HG02970 (cell line): ENCODE results near the gene VSIG4.

ENCODE experiments used
- ATAC-seq: cut with Tn5 transposase; IDR thresholded peaks from one replicate; pipeline ENCODE4 v1.9.1; 2021; ENCODE audit warnings: mild to moderate bottlenecking, moderate library complexity, moderate number of reproducible peaks; ENCODE audit not compliant: unreplicated experiment, low FRiP score

Gene VSIG4

DNA sequence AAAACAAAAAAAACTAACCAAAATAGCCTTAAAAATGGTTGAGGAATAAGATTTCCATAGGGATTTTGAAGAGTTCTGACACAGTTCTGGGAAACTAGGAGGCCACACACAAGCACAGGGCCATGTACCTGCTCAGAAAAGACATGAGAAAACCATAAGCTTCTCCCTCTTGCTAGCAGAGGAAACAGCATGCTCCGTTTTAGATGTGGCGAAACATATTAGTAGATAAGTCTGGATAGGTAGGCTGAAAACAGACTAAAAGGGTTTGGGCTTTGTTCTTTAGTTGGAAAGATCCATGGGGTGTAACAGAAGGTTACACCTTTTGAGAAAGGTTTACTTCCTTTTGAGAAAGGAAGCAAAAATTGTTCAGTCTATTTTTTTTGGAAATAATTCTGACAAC lies 10.9 kb downstream of the VSIG4 start:
- no peak for ATAC-seq

DNA sequence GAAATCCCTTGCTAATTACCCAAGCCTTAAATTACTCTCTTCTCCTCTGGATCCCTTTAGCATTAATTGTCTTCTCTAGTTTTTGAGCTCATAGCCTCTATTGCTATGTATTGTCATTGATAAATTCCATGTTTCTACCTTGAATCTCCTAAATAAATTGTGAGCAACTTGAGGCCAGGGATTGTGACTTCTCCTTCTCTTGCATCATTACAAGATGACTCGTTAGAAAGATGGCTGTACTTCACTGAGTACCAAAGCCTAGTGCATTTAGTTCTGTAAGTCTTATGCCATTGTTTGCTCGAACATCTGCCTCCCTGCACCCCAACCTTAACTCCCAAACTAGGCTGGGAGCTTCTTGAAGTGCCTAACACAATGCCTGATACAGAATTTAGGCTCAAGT lies 15.3 kb downstream of the VSIG4 start:
- ATAC-seq = no peak

DNA sequence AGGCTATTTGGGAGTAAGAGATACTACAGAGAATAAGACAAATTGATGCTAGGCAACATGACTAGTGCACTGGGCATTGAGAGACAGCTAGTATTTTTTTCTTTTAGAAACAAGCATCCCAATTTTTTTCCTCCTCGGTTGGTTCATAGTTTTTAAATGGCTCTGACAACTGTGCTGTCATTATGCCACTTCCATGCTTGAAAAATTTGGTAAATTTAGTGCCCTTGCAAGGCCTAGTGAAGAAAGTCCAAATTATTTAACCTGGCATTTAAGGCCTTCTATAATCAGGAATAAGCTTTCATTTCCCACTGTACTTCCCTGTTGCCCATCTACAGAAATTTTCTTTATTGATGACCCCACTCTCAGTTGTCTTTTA lies 15.8 kb downstream of the VSIG4 start:
- ATAC-seq = no peak

- ATAC-seq = no peak
These were observed 16.3 kb downstream of the VSIG4 start for GRCh38 chrX:66023385-66024091.

GRCh38 chrX:66022632-66023384 lies 17.1 kb downstream of the VSIG4 start:
- ATAC-seq = no peak

GRCh38 chrX:66021765-66022631 lies 17.9 kb downstream of the VSIG4 start:
- ATAC-seq = no peak

DNA sequence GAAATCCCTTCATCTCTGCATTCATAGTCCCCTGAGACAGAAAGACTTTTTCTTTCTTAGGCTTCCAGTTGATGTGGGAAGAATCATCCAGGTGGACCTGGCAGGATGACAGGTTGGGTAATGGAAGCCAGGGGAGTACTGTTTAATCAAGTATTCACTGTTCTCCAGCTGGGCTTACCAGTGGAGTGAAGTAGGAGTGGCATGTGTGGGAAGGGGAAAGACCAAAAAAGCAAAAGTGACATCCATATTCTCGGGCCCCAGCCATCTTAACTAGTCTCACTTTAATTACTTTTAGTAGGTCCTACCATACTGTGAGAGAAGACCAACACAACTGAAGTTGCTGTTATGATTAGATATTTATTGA lies 18.5 kb downstream of the VSIG4 start:
- ATAC-seq = no peak

DNA sequence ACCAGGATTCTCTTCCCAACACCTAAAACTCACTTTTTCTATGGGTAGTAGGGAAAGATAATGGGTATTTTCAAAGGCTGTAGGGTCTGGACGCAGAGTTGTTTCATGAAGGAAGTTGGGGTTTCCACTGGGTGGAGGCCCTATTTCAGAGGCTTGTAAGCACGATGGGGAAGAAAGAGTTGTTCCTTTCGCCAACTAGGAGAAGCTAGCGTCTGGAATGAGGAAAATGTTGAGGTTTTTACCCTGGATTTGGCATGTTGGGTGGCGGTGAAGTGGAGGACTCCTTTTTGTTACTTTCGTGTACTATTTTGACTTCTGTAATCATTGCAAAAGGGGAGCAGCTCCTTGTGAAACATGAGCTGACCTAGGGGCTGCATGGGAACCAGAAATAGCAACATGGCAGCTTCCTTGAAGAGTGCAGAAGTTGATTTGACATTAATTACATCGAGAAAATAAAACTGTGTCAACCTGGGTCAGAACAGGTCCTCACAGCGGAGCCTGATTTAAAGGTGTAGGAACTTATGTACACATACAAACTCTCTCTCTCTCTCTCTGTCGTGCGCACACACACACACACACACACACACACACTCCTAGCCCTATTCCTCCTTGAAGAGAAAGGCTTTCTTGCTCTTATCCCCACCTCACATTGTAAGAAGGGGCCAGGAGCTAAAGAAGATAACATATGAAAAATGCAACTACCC lies 19.1 kb downstream of the VSIG4 start:
- ATAC-seq = no peak

- no peak for ATAC-seq
These were observed 19.9 kb downstream of the VSIG4 start for GRCh38 chrX:66019974-66020373.

GRCh38 chrX:66019310-66019652 lies 20.6 kb downstream of the VSIG4 start:
- no peak for ATAC-seq

DNA sequence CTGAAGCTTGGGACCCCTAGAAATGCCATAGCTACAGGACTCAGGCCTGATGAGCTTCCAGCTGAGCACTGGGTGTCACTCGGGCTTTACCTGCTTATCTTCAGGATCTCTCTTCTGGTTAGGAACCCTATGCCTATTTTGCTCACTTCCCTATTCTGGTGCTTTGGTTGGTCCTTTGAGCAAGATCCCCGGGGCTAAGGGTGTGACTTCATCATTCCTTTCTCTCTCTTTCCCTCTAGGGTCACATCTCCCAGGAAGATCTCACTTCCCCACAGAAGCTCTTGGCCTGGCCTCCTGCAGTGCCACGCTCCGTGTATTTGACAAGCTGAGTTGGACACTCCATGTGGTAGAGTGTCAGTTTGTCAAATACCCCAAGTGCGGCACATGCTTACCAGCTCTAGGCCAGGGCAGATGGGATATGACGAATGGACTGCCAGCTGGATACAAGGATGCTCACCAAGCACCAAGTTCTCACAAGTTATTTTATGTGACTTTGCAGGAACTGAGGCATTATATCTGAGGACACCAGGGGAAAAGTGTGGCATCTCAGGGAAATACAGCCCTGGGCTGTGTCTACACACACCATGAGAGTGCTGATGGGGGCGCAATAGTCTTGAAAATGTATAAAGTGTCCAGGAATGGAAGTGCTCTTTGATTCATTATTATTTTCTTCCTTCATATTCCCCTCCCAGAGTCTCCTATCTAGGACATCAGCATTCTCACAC lies 21.1 kb downstream of the VSIG4 start:
- ATAC-seq = no peak

DNA sequence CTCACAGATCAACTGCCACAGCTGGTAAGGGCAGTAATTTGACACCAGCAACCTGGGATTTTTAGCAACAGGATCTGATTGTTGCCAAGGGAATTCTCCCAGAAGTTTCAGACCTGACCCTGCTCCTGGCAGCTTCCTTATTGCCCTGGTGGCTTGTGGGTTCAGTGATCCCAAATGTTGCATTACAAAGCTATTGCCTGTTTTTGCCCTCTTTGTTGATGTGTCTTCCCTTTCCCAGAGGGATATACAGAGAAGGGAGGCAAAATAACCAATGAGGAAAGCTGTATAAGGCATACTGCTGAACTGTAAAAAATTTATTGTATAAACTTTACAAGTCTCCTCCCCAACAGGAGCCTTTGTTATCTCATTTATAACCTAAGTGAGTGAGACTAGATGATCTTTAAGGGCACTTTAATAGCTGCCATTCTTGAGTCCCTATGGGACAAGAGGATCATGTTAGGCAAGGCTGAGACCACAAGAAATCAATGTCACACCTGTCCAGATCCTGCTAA lies 22.2 kb downstream of the VSIG4 start:
- no peak for ATAC-seq

DNA sequence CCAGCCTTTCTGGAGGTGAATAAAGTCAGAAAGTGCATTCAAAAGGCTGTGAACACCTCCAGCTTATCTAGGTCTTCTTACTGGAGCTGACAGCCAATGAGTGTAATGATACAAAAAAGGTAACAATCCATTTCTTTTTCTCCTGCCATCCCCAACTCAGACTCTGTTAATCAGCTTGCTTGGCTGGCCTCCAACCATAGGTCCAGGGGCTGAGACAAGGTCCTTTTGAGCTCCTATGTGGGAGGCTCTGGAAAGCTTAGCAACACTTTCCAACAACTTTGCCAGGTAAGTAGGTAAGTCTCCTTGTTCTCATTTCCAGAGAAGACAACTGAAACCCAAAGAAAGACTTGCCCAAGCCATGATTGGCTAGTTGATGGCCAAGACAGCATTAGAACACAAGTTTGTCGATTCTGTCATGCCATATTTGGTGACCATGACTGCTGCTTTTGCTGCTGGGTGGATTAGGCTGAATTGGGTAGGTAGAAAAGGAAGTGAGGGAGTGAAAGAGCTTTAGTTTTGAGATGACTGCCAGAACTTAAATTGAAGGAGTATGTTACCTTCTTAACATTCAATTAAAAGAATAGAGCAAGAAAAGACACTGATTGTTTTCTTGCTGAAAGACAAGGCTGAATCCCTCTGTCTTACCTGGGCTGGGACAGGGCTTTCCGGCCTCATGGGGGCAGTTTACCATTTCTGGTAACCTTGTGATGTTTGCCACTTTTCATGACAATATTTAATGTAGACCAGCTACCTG lies 22.8 kb downstream of the VSIG4 start:
- no peak for ATAC-seq

DNA sequence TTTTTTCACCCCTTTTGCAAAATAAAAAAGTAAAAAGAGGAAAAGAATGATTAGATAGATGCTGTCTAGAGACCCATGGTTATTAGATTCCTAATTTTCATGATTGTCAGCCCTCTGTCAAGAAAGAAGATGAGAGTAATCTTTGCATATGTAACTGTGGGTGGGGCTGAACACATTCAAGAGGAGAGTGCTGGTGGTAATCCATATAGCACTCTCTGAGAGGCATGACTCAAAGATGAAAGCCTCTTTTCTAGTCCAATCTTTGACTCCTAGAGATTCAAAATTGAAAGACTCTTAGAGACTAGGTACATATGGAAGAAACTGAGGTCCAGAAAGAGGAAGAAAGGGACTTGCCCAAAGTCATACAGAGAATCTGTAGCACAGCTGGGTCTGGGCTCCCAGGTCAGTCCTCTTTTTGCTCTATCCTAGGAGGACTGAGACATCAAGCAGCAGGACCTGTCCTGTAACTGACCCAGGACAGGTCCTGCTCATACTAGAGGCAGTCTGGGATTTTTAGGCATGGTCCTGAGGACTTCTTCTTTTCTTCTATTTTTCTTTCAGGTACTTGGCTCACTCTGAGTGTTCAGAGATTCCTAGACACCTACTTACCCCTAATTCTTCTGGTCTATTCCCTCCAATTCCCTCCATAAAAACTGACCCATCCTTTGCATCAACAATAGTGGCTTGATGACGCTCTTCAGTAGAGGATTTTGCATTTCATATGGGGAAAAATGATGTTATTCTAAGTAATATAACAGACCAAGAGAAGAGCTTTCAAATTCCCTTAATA lies 23.8 kb downstream of the VSIG4 start:
- no peak for ATAC-seq

DNA sequence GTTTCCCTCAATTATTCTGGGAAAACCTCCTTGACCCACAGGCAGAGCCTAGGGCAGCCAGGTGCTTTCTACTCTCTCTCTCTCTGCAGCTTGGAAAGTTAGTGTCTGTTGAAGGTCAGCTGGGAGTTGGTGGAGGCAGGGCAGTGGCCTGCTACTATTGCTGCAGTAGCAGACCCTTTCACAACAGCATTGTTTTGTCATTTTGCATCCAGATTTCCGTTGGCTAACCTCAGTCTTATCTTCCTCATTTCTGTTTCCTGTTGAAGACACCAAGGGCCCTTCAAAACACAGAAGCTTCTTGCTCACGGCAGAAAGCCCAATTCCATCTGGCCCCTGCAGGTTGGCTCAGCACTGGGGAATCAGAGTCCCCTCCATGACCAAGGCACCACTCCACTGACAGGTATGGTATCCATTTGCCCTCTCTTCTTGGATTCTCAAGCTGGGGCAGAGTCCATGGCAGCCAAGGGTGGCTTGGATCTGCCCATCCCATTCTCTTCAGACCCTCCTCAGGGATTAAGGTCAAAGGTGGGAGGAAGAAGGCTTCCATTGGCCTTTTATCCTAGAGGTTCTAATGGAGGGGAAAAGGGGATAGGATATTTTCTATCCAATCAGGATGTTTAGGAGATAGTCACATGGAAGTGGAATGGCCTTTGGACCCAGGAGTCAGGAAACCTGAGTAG lies 24.6 kb downstream of the VSIG4 start:
- ATAC-seq = no peak

GRCh38 chrX:66014556-66014955 lies 25.3 kb downstream of the VSIG4 start:
- ATAC-seq = no peak

DNA sequence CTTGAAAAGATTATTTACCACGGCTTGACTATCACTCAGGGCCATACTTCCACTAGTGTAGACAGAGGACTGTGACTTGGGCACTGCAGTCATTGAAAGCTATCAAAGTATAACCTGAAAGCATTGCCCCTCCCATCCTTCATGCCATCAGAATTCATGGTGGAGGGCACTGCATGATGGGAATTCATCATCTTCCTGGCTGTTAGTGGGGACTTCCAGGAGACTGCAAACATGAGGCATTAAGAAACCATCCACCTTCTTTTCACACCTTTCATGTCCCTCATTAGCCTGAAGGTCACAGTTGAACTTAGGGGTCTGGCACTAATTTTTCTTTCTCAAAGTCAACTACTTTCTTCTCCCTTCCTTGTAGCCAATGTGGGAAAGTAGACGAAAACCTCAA lies 25.8 kb downstream of the VSIG4 start:
- ATAC-seq = no peak
